Mesothelial cell of epicardium (in vitro differentiated cells): ENCODE data around the gene TAF8. TPM values are rescaled to one million over a fixed set of nuclear protein-coding genes. Genes with fewer than 3 reads are reported as not detected.

Experiments used
- DNase-seq, 2 experiments: peaks; one replicate each; pipeline ENCODE4 v3.0.0; 2021; ENCODE audit warnings: low spot score in 2 of 2; ENCODE audit not compliant: unreplicated experiment in 2 of 2
- H3K27ac Mint-ChIP-seq: 2 replicates; pipeline ENCODE4 v1.8.0; 2021; ENCODE audit warnings: mixed read lengths
- H3K27me3 Mint-ChIP-seq: 2 replicates; pipeline ENCODE4 v1.8.0; 2021; ENCODE audit warnings: low read depth, mixed read lengths
- H3K36me3 Mint-ChIP-seq: 2 replicates; pipeline ENCODE4 v1.8.0; 2021; ENCODE audit warnings: mixed read lengths
- H3K4me1 Mint-ChIP-seq: 2 replicates; pipeline ENCODE4 v1.8.0; 2021; ENCODE audit warnings: mixed read lengths
- H3K4me3 Mint-ChIP-seq: 2 replicates; pipeline ENCODE4 v1.8.0; 2021; ENCODE audit warnings: mild to moderate bottlenecking, moderate library complexity, mixed read lengths
- H3K9me3 Mint-ChIP-seq: 2 replicates; pipeline ENCODE4 v1.8.0; 2021; ENCODE audit warnings: mixed read lengths
- CTCF ChIP-seq: fragments of 200-600 bp; sonication (generic); IDR thresholded peaks from one replicate; pipeline ENCODE4 v1.5.0; 2021; ENCODE audit warnings: antibody characterized with exemption; ENCODE audit not compliant: unreplicated experiment
- total RNA-seq: library from RNA; stranded (reverse); gene quantifications from 3 replicates; pipeline ENCODE4 v1.2.1, GENCODE V29; 2021

The TAF8 gene
- total RNA-seq, 1 donor from 2014 or later = 38.9 TPM

GRCh38 chr6:42100029-42100901 lies 49.9 kb downstream of the TAF8 start:
- TF ChIP-seq CTCF = no peak
- Mint-ChIP-seq H3K27me3 (no peaks in the 10 kb centered on the region), H3K4me3 (no peak overlapping the region), H3K27ac (peak overlapping the region; percentile 83), H3K36me3 (peaks cover 19% of the 10 kb centered on the region), H3K4me1 (peaks cover 20% of the 10 kb centered on the region), H3K9me3 (no peaks in the 10 kb centered on the region)
- no peak for DNase-seq

DNA sequence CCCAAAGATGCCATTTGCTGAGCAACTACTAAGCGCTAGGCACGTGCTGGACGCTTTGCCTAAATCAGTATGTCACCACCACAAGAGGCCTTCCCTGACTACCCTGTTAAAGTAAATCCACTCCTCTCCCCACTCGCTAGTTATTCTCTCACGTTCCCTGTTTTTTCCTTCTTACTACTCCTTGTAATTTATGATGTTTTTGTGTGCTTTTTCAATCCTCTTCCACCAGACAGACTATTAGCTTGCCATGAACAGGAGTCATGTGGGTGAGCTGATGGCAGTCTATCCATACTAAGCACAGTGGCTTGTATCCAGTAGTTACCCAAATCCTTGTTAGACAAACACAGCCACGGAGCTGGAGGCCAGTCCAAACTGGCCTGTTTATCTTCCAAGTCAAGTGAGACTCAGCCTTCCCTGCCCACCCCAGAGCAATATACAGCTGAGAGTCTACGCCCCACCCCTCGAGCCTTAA lies 50.9 kb downstream of the TAF8 start:
- no peaks in the 10 kb centered on the region for H3K9me3 Mint-ChIP-seq
- TF ChIP-seq CTCF = no peak
- H3K36me3 Mint-ChIP-seq = peaks cover 24% of the 10 kb centered on the region
- H3K4me1 Mint-ChIP-seq = peaks cover 27% of the 10 kb centered on the region
- no peak overlapping the region for H3K4me3 Mint-ChIP-seq
- DNase-seq = no peak
- no peaks in the 10 kb centered on the region for H3K27me3 Mint-ChIP-seq
- H3K27ac Mint-ChIP-seq = no peak overlapping the region

DNA sequence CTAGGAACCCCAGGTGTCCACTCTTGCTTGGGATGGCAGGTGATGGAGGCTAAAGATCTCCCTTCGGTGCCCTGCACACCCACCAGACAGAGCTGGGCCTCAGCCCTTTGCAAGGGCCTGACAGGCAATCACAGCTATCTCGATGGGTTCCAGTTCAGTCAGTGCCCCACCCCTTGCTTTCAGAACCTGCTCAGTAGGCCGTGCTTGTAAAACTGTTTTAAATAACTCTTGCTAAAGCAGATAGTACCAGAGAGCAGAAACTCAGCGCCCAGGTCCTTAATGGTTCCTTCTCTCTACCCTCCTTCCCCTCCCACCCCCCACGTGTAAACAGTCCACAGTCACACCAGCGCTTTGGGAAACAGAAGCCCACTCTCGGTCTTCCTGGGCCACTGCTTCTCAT lies 52.9 kb downstream of the TAF8 start:
- peak overlapping the region; percentile 56 for H3K4me3 Mint-ChIP-seq
- DNase-seq = no peak

DNA sequence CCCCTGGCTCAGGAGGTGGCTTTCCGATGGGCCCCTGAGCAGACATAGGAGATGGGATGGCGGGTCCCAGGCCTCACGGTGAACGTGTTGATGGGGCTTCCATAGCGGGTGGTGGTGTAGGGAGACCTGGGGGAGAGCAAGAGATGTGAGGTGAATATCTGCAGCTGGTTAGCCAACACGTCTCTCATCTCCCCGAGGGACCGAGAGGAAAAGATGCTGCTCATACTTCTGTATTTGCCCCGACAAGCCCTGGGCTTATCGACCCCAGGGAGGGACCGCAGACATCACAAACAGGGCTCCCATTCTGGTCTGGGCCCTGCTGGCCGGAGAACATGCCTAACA lies 53.4 kb downstream of the TAF8 start:
- H3K36me3 Mint-ChIP-seq = peaks cover 24% of the 10 kb centered on the region

More for the DNA sequence above, 52.9 kb downstream of the TAF8 start:
- no peak for TF ChIP-seq CTCF
- Mint-ChIP-seq H3K36me3 (peaks cover 24% of the 10 kb centered on the region), H3K27ac (no peak overlapping the region), H3K4me1 (peaks cover 33% of the 10 kb centered on the region), H3K9me3 (no peaks in the 10 kb centered on the region), H3K27me3 (no peaks in the 10 kb centered on the region)

DNA sequence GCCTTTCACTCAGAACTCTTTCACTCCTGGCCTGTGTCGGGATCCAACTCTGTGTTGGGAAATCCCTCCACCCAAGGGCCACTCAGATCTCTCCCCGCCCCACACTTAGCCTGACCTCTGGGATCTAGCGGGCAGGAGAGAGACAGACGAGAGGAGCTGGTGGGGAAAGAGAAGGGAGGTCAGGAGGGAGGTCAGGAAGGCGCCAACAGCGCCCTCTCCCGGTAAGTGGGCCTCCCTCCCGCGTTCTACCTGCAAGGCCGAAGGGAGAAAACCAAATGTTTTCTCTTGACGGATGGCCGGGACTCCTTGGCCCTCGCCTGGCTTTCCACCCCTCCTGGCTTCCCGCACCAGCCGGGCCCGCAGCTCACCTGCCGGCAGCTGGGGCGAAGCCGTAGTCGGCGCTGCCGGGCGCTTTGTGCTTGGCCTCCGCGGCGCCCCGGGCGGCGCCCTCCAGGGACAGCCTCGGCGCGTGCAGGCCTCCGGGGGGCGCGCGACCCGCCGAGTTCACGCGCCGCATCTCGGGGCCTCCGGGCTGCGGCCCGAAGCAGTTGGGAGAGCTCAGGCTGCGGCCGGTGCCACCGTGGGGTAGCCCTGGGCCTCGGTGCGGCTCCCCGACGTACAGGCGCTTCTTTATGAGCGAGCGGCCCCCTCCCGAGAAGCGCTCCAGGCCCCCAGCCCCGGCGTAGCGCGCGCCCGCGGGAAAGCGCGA lies 53.9 kb downstream of the TAF8 start:
- H3K36me3 Mint-ChIP-seq = peaks cover 24% of the 10 kb centered on the region
- peak overlapping the region; percentile 56 for H3K4me3 Mint-ChIP-seq

More for the DNA sequence above, 53.4 kb downstream of the TAF8 start:
- DNase-seq = no peak
- no peak for TF ChIP-seq CTCF
- Mint-ChIP-seq H3K9me3 (no peaks in the 10 kb centered on the region), H3K27ac (peak overlapping the region; percentile 50), H3K4me3 (peak overlapping the region; percentile 56), H3K4me1 (peaks cover 33% of the 10 kb centered on the region), H3K27me3 (no peaks in the 10 kb centered on the region)

More for the DNA sequence above, 53.9 kb downstream of the TAF8 start:
- peak; percentile 45 for TF ChIP-seq CTCF
- Mint-ChIP-seq H3K9me3 (no peaks in the 10 kb centered on the region), H3K4me1 (peaks cover 30% of the 10 kb centered on the region), H3K27me3 (no peaks in the 10 kb centered on the region), H3K27ac (peak overlapping the region; percentile 50)
- DNase-seq = peak; percentile 33 to 61
